K562 (cell line): ENCODE results near the gene CCDC201. TPM values are rescaled to one million over a fixed set of nuclear protein-coding genes. Genes with fewer than 3 reads are reported as not detected.

Experiments
- GABPA ChIP-seq: fragments of 200-800 bp; sonication (Bioruptor generic); conservative IDR thresholded peaks from 2 replicates; pipeline ENCODE4 v1.6.1; 2016; ENCODE audit warnings: low read depth, missing genetic modification characterization, missing compliant biosample characterization
- HOMEZ ChIP-seq: fragments of 250-450 bp; sonication (Bioruptor Pico); IDR thresholded peaks from 2 replicates; pipeline ENCODE4 v1.4.0; 2020; ENCODE audit warnings: mild to moderate bottlenecking, moderate library complexity
- L3MBTL2 ChIP-seq: fragments of 450-650 bp; IDR thresholded peaks from 2 replicates; pipeline ENCODE4 v1.6.1; 2016; ENCODE audit warnings: mild to moderate bottlenecking, moderate library complexity
- RAD21 ChIP-seq, 2 experiments: fragments of 250-450 bp in 1 of 2; fragments of 450-650 bp in 1 of 2; sonication (Bioruptor Pico) in 1 of 2; formaldehyde crosslinking in 1 of 2; IDR thresholded peaks in 1 of 2; conservative IDR thresholded peaks in 1 of 2; 2 replicates each; pipeline versions ENCODE4 v1.4.0 to v1.8.0; 2020 to 2022; ENCODE audit warnings: mild to moderate bottlenecking in 2 of 2, moderate library complexity in 1 of 2
- TBP ChIP-seq: optimal IDR thresholded peaks from 2 replicates; pipeline ENCODE3; 2011; ENCODE audit warnings: low read depth, low read length, improper control_type of control experiment
- polyA plus RNA-seq, 8 experiments: library from polyadenylated mRNA; depleted of rRNA in 4 of 8; stranded (reverse) in 5 of 8; unstranded in 3 of 8; fragments of >200 nt; fragmentation: Nextera tagmentation in 2 of 8; fragmentation: Illumina TruSeq in 1 of 8; extraction: Ambion mirVana in 2 of 8; extraction: Trizol in 1 of 8; gene quantifications; 2 replicates each; pipeline versions ENCODE4 v1.2.1 to v1.2.3, GENCODE V29; 2011 to 2014; ENCODE audit warnings: inconsistent platforms in 1 of 8, missing spikeins in 1 of 8
- total RNA-seq, 7 experiments: library from RNA; depleted of rRNA in 6 of 7; stranded (reverse); fragments of >200 nt in 6 of 7; fragmentation: Illumina TruSeq in 2 of 7; extraction: Trizol in 2 of 7; gene quantifications; 2 replicates each; pipeline versions ENCODE4 v1.2.1 to v1.2.3, GENCODE V29; 2011 to 2021; ENCODE audit warnings: low replicate concordance in 1 of 7
- TF ChIP-seq, protein P1 (sequence below): IDR thresholded peaks from 2 replicates; pipeline ENCODE4 v1.6.1; 2012; ENCODE audit warnings: low read depth, low read length, improper control_type of control experiment, borderline replicate concordance

CCDC201 gene
- total and polyA plus RNA-seq, 9 of the 15 experiments (the other 6 are each of a cell fraction or from before 2014, with no cell fraction given), result not detected

GRCh38 chr7:45890902-45891461 is 18.1 kb upstream of the CCDC201 start (continued):
- TF ChIP-seq HOMEZ (CRISPR knock-in tag) (no peak), L3MBTL2 (no peak), GABPA (no peak), RAD21 (CRISPR knock-in tag; conservative IDR thresholded peaks at IDR 0.05 in 1 of 2, IDR thresholded peaks at IDR 0.05 in 1 of 2) (peak; percentile 68 to 73), TBP (no peak)
- TF ChIP-seq, protein P1, sequence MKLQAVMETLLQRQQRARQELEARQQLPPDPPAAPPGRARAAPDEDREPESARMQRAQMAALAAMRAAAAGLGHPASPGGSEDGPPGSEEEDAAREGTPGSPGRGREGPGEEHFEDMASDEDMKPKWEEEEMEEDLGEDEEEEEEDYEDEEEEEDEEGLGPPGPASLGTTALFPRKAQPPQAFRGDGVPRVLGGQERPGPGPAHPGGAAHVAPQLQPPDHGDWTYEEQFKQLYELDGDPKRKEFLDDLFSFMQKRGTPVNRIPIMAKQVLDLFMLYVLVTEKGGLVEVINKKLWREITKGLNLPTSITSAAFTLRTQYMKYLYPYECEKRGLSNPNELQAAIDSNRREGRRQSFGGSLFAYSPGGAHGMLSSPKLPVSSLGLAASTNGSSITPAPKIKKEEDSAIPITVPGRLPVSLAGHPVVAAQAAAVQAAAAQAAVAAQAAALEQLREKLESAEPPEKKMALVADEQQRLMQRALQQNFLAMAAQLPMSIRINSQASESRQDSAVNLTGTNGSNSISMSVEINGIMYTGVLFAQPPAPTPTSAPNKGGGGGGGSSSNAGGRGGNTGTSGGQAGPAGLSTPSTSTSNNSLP, result peak; percentile 87; the same call in 1 of the 2 replicates
- TF ChIP-seq, all 486 proteins: peak for 5
